NOMO-1 treated with dmso at 0.1 percent for 144 hours (cell line): Measurements from ENCODE around the gene SIGLEC8.
"Not testable (repeated sequence)": the region's sequence is repeated elsewhere in the genome, so short reads cannot be mapped to it uniquely, and the experiment has no call there.

ENCODE experiments used
- DNase-seq: peaks from one replicate; lab custom pipeline; 2025; ENCODE audit not compliant: unreplicated experiment; lab: John Stamatoyannopoulos, UW

Gene SIGLEC8

DNA sequence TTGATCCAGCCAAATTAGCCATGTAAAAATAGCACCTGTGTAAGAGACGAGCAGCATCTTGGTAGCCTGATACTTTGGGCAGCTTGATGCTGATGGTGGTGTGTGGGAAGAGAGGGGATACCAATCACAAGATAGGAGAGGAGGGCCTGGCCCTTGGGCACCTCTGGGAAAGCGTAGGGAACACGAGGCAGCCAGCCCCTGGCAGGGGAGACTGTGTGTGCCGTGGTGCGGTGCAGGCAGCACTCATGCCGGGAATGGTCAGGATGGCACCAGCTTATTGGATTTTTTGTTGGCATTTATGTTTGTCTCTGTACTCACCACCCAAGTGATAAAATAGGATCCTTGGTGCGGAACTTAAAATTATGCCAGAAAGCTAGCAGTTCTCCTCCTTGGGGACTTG, 10.2 kb downstream of the SIGLEC8 start:
- DNase-seq, result no peak

DNA sequence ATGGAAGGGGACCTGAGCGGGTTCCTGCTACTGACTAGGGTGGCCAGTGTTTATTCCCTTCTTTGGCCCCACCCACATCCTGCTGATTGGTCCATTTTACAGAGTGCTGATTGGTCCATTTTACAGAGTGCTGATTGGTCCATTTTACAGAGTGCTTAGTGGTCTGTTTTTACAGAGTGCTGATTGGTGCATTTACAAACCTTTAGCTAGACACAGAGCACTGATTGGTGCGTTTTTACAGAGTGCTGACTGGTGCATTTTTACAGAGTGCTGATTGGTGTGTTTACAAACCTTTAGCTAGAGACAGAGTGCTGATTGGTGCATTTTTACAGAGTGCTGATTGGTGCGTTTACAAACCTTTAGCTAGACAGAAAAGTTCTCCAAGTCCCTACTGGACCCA, 10.7 kb downstream of the SIGLEC8 start:
- DNase-seq, result not testable (repeated sequence)

DNA sequence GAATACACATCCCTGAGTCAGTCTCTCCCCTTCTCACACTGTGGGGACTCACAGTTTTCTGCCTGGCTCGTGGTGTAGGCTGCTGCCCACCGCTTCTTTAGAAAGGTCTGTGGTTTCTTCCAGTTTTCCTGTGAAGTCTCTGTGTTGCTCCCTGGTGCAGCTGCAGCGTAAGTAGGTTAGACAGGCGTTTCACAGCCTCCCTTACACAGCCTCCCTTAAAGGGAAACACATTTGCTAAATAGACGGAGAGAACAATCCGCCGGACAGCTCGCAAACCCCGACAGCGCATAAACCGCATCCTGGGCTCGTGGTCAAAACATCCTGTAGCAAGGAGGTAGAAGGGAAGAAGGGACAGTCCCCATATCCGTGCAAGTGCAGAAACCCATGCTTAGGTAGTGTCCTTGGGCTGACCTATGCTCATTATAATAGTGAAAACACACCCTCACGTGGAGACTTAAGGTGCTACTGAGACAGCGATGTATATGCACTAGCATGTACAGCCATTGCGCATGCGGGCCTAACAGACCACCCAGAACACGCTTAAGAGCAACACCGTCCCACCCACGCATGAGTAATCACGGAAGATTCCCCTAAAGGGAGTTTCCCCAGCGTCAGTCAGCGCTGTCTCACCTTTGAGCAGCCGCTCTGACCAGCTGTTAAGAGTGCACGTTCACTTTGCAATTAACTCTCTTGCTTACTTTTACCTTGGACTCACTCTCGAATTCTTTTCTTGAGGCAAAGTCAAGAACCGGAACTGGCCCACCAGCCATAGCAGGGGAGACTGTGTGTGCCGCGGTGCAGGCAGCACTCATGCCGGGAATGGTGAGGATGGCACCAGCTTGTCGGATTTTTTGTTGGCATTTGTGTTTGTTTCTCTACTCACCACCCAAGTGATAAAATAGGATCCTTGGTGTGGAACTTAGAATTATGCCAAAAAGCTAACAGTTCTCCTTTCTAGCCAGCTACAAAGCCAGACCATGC, 16.6 kb downstream of the SIGLEC8 start:
- no peak for DNase-seq

DNA sequence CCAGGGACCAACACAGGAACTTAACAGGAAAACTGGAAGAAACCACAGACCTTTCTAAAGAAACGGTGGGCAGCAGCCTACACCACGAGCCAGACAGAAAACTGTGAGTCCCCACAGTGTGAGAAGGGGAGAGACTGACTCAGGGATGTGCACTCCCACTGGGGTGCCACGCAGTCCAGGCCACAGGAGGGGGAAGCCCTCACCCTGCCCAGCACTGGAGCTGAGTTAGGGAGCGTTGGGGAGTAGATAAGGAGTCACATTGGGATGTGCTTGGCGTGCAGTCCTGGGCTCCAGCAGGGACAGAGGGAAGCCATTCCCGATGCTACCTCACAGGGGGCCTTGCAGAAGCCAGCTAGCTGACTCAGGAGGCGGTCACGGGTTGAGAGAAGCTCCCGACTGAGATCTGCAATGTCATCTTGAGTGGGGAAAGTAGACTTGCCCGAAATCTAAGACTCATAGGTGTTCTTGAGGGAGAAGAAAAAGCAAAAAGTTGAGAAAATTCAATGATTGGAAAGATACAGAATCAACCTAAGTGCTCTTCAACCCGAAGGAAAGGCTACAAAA, 17.3 kb downstream of the SIGLEC8 start:
- DNase-seq, result no peak

DNA sequence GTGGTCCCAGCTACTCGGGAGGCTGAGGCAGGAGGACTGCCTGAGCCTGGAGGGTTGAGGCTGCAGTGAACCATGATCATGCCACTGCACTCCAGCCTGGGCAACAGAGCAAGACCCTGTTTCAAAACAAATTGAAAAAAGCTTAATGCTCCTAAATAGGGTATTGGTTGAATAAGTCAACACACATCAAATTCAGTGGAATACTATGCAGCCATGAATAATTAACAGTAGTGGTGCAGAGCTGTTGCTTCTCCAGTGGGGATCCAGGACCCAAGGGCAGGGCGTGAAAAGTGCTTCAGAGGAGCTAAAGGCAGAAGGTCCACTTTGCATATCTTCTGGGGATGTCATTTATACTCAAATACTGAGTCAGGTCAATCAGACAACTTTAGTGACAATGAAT, 18.2 kb downstream of the SIGLEC8 start:
- no peak for DNase-seq

DNA sequence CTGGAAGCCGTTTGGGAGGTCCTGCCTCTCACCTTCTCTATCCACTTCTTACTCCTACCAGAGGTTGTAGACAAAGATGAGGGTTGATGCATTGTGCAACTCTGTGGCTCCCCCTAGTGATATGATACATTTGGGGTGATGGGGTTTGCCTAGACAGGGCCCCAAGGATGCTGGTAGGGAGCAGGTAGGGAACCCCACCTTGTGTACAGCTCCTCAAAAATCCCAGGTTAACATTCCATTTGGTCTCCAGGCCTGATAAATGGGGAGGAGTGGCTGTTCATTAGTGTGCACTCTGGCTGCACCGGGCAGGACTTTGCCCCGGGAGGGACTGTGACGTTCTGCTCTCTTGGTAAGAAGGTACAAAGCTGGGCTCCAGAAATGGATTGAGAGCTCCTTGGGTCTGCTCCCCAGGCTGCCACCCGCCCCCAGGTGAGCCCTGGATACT, 19.2 kb downstream of the SIGLEC8 start:
- no peak for DNase-seq

DNA sequence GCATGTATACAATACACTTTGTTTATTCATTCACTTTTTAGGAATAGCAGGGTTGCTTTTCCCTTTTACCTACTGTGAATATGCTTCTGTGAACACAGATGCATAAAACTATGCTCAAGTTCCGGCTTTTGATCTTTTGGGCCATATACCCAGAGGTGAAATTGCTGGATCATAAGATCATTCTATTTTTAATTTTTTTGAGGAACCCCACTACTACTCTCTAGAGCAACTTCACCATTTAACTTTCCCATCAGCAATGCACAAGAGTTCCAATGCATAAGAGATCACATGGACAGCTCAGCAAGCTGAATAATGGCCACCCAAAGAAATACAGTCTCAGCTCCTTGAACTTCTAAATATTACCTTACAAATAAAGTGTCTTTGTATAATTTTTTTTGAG, 23.8 kb downstream of the SIGLEC8 start:
- no peak for DNase-seq

DNA sequence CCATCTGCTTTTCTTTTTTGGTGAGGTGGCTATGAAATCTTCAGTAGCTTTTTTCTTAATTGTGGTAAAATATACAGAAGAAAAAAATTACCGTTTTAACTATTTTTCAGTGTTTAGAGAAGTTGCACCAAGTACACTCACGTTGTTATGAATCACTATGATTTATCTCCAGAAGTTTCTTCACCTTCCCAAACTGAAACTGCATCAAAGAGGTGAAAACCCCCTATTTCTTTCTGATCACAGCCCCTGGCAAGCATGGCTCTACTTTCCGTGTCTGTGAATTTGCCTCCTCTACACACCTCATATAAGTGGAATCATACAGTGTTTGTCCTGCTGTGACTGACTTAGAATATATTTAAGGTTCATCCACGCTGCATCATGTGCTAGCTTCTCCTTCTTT, 25.2 kb downstream of the SIGLEC8 start:
- DNase-seq, result no peak

DNA sequence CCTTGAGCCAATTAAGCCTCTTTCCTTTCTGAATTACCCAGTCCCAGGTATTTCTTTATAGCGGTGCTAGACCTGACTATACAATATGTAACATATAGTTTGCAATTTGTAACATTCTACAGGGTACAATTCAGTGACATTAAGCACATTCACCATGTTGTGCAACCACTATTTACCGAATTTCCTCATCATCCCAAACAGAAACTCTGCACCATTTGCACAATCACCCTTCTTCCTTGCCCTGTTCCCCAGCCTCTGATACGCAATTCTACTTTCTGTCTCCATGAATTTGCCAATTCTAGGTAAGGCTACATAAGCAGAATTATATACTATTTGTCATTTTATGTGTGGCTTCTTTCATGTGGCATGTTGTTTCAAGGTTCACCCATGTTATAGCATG, 27.1 kb downstream of the SIGLEC8 start:
- DNase-seq, result peak; percentile 62

DNA sequence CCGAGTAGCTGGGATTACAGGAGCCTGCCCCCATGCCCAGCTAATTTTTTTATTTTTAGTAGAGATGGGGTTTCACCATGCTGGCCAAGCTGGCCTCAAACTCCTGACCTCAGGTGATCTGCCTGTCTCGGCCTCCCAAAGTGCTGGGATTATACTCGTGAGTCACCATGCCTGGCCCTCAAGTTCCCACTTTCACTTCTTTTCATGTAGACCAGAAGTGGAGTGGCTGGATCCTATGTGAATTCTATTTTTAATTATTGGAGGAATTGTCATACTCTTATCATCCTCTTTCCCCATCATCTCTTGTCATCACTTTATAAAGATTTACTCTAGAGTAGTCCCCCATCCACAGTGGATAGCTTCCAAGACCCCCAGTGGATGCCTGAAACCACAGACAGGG, 28.0 kb downstream of the SIGLEC8 start:
- DNase-seq, result no peak

DNA sequence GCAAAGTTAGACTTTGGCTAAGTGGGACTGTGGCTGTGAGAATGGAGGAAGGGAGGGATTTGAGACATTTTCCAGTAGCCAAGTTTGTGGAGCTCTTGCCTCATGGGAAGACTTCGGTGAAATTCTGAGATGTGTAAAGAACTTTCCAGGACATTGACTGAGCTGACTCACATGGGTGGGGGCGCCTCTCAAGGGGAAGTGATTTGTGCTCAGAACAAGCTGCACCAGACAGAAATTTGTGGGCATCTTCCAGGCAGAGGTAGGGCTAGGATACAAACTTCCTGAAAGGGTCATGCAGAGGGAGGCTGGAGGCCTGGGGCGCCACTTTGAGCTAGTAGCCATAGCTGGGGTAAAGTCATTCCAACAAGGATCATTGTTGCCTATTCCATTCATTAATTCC, 31.1 kb downstream of the SIGLEC8 start:
- no peak for DNase-seq

DNA sequence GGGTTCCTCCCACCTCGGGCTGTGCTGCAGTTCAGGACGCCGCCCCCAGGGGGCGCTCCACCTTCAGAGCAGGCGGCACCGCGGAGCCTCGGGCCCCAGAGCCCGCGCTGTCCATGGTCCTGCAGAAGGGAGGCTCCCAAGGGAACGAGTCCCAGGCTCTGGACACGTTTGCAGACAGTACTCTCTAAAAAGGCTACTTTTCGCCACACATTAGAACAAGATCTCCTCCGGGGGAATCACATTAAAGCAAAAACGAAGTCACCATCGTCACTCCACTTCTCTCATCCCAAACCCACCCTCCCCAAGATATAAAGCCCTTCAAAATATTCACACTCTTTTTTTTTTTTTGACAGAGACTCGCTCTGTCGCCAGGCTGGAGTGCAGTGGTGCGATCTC, 36.2 kb downstream of the SIGLEC8 start:
- peak; percentile 87 for DNase-seq

DNA sequence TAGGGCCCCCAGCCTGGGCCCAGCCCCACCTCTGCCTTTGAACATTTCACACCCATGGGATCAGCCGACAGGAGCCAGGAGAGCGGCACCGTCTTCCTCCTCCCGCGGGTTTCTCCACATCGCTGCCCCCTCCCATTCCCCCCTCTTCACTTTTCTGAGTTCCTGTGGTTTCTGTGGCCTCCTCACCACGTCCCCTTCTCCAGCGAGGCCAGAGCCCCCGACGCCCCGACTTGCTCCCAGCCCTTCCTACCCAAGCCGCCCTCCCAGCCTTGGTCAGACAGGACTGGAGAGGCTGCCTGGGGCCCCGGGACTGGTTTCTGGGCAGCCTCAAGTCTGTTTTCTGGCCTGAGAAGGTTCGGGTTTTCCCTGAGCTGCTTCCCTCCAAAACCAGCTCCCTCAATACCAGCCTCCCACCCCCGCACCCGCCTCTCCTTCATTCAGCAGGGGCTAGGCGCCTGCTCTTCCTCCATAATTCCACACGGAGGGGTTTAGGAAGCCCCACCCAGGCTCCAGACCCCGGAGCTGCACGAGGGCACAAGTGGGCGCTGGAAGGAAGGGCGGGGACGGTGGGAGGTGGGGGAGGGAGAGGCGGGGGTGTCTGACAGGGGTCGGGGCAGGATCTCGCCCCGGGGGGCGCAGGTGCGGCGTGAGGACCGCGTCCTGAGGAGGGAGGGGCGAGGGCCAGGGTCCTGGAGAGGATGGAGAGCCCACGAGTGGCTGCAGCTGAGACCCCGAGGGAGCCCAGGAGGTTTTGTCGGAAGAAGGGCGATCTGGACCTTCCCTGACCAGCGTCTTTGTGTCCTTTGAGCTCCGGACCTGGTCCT, 36.8 kb downstream of the SIGLEC8 start:
- DNase-seq, result no peak

DNA sequence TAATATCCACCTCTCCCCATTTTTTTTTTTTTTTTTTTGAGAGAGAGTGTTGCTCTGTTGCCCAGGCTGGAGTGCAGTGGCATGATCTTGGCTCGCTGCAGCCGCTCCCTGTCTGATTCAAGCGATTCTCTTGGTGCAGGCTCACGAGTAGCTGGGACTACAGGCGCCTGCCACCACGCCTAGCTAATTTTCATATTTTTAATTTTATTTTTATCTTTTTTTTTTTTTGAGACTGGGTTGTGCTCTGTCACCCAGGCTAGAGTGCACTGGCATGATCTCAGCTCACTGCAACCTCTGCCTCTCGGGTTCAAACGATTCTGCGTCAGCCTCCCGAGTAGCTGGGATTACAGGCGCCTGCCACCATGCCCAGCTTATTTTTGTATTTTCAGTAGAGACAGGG, 37.7 kb downstream of the SIGLEC8 start:
- DNase-seq, result not testable (repeated sequence)

DNA sequence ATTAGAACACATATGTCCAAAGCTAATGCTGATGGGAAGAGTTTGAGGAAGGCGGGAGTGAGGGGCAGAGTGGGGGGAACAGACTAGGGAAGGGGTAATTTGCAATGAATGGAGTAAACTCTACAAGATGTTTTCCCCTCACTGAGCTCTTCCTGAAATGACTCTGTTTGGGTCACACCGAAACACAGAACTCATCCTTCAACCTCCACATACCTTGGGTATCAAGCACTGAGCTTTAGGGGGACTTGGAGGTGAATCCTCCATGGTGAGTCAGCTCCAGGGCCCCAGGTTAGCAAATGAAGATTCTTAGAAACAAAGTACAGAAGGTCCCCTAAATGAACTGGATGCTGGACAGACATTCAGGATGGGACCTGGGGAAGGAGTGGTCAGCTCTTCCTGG, 39.5 kb downstream of the SIGLEC8 start:
- no peak for DNase-seq

DNA sequence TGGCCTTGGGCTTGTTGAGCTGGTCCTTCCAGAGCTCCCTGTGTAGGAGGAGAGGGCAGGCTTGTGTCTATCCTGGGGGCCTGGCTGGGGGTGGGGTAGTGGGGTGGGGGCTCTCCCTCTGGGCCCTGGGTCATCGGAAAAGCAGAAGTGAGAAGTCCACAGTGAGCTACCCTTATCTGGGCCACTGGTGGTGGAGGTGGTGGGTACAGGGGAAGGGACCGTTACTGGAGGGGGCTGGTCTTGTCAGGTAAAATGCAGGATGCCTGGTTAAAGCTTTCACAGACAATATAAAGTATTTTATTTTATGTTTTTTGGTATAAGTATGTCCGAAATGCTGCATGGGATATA, 40.5 kb downstream of the SIGLEC8 start:
- DNase-seq, result no peak

DNA sequence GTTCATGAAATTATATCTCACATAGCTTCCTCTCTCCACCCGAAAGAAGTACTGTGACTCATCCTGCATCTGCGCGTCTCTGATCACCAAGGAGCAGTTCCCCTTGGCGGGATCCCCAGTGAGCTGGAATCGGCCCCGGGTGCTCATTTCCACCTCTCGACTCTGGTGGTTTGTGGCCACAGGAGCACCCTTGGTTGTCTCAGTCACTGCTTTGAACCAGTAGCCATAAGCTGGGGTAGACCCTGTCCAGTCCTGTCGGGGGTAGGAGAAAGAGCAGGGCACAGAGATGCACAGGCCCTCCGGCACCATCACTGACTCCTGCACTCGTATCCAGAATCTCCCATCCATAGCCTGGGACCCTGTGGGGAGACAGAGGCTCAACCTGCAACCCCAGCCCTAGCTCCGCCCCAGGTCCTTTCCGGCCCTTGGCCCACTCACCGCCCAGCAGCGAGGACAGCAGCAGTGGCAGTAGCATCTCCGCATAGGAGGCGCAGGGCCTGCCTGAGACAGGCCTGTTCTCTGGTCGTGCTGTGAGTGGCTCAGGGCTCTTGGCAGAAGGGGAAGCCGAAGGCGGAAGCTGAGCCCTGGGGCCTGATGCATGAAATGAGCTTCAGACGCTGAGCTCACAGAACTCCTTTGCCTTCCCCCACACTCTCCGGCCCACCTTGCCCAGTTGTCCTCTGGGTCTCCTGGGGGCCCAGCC, 41.0 kb downstream of the SIGLEC8 start, which contains the start of gene SIGLEC10:
Gene SIGLEC10 (minus strand): TSS at position 536 of the 703 bp plus-strand sequence. CDS start 61 bp downstream, at position 475.
- peak; percentile 89 for DNase-seq

DNA sequence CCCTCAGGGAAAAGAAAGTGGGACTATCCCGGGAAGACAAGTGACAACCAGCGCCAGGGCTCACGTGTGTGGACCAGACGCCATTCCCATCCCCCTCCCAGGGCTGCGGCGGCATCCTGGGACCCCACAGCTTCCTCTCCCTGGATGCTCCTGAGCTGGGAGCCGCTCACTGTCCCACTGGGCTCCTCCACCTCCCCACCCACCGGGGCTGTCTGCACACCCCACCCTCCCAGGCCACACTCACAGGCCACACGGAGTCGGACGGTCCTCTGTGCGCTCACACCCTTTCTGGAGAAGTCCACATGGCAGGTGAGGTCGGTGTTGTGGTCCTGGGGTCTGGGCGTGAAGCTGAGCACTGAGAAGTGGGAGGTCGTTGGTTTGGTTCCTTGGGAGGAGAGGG, 41.8 kb downstream of the SIGLEC8 start:
- not testable (repeated sequence) for DNase-seq

DNA sequence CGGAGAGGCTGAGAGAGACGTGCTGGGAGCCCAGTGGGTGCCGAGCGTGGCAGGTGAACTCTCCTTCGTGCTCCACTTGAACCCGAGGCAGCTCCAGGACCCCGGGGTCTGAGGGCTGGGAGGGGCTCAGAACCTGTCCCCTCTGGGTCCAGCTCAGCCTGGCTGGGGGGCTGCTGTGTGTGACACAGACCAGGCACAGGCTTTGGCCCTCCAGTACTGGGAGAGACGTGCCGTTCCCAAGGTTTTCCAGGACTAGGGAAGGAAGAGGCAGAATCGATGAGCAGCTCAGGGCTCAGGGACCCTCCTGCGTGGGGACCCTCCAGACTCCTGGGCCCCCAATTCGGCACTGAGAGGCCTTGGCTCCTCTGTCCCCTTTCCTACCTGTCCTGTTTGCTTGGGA, 43.1 kb downstream of the SIGLEC8 start:
- no peak for DNase-seq

DNA sequence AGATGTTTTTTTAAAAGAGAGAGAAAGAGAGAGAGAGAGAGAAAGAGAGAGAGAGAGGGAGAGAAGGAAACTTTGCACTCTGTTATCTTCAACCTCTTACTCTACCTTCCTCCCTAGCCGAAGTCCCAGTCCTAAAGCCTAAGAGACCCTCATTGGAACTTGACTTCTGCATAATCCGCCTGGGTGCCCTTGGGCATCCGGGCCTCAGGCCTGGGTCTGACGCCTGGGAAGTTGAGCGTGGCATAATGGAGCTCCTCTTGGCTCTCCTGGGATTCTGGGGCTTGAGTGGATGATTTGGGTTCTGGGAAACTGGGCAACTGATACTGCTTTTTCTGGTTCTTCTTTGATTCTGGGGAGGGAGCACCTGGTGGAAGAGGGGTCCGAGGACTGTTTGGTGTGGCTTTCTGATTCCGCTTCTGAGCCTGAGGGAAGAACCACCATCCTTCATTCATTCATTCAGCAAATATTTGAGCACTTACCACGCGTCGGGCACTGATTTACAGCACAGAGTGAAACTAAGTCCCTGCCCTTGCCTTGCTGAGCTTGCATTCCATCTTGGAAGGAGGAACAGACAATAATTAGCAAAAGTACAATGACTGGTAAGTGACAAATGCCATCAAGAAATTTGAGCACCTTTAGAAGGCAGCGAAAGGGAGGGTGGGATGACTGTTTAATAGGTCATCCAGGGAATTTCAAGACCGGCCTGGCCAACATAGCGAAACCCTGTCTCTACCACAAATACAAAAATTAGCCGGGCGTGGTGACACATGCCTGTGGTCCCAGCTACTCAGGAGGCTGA, 47.1 kb downstream of the SIGLEC8 start:
- DNase-seq, result no peak
